ENCODE data around the gene POU6F2. TPM values are rescaled to one million over a fixed set of nuclear protein-coding genes. Genes with fewer than 3 reads are reported as not detected.

Gene POU6F2
- total RNA-seq, 1 donor from 2014 or later, result not detected

- no peak for DNase-seq
Observed at GRCh38 chr7:39460486-39460885, 482.8 kb downstream of the POU6F2 start.

GRCh38 chr7:39461263-39461820 lies 483.6 kb downstream of the POU6F2 start:
- no peak for DNase-seq

- no peak for DNase-seq
Observed at GRCh38 chr7:39463252-39463651, 485.5 kb downstream of the POU6F2 start.

GRCh38 chr7:39464350-39465054 lies 486.8 kb downstream of the POU6F2 start:
- no peak for DNase-seq

GRCh38 chr7:39465055-39465929 lies 487.6 kb downstream of the POU6F2 start:
- peak; percentile 68 for DNase-seq

- DNase-seq, result no peak
Observed at GRCh38 chr7:39468261-39468660, 490.6 kb downstream of the POU6F2 start.

GRCh38 chr7:39468808-39469374 lies 491.2 kb downstream of the POU6F2 start:
- no peak for DNase-seq

GRCh38 chr7:39480901-39481300 lies 503.2 kb downstream of the POU6F2 start:
- DNase-seq, result no peak

- no peak for DNase-seq
Observed at GRCh38 chr7:39488467-39489393, 511.0 kb downstream of the POU6F2 start.

GRCh38 chr7:39490296-39490695 lies 512.6 kb downstream of the POU6F2 start:
- no peak for DNase-seq

GRCh38 chr7:39493934-39494333 lies 516.2 kb downstream of the POU6F2 start:
- no peak for DNase-seq

- DNase-seq, result no peak
Observed at GRCh38 chr7:39501358-39501757, 523.6 kb downstream of the POU6F2 start.

GRCh38 chr7:39504963-39505362 lies 527.3 kb downstream of the POU6F2 start:
- no peak for DNase-seq

GRCh38 chr7:39507866-39508551 lies 530.3 kb downstream of the POU6F2 start:
- no peak for DNase-seq

- no peak for DNase-seq
Observed at GRCh38 chr7:39509436-39509835, 531.7 kb downstream of the POU6F2 start.

GRCh38 chr7:39509912-39510311 lies 532.2 kb downstream of the POU6F2 start:
- peak; percentile 13 for DNase-seq

GRCh38 chr7:39510864-39511354 lies 533.2 kb downstream of the POU6F2 start:
- DNase-seq, result no peak

GRCh38 chr7:39515534-39516228 lies 538.0 kb downstream of the POU6F2 start:
- DNase-seq, result no peak

GRCh38 chr7:39516498-39516897 lies 538.8 kb downstream of the POU6F2 start:
- no peak for DNase-seq

- no peak for DNase-seq
Observed at GRCh38 chr7:39517240-39517639, 539.5 kb downstream of the POU6F2 start.
